H1 (cell line): ENCODE measurements around the gene ZKSCAN1. TPM values are rescaled to one million over a fixed set of nuclear protein-coding genes. Genes with fewer than 3 reads are reported as not detected.

Experiments used
- BRCA1 ChIP-seq: IDR thresholded peaks from 2 replicates; pipeline ENCODE4 v1.6.1; 2012; ENCODE audit warnings: low read depth, low read length, improper control_type of control experiment
- CBX8 ChIP-seq: fragments of 300-800, 300-1000 bp; sonication (generic); IDR thresholded peaks from 2 replicates; pipeline ENCODE4 v1.7.1; 2016; ENCODE audit warnings: low read depth, low read length, borderline replicate concordance
- FOSL1 ChIP-seq: IDR thresholded peaks from 2 replicates; pipeline ENCODE4 v1.6.1; 2011; ENCODE audit warnings: mild to moderate bottlenecking, low read depth, low read length, moderate library complexity; ENCODE audit not compliant: insufficient read depth
- NRF1 ChIP-seq: IDR thresholded peaks from 2 replicates; pipeline ENCODE4 v1.6.1; 2011; ENCODE audit warnings: mild to moderate bottlenecking, low read depth, low read length, improper control_type of control experiment
- RNF2 ChIP-seq: fragments of 200-900, 300-1000 bp; sonication (generic); IDR thresholded peaks from 2 replicates; pipeline ENCODE4 v1.7.1; 2016; ENCODE audit warnings: borderline replicate concordance, low read depth, mild to moderate bottlenecking, antibody characterized with exemption, low read length; ENCODE audit not compliant: poor library complexity, severe bottlenecking; ENCODE audit errors: missing control alignments
- SIRT6 ChIP-seq: IDR thresholded peaks from one replicate; pipeline ENCODE4 v1.7.1; 2012; ENCODE audit warnings: low read length, inconsistent platforms
- SUZ12 ChIP-seq: fragments of 200-600 bp; sonication (generic); IDR thresholded peaks from 2 replicates; pipeline ENCODE4 v1.6.1; 2012; ENCODE audit warnings: mild to moderate bottlenecking, inconsistent platforms, low read length, moderate library complexity, mixed read lengths
- polyA plus RNA-seq, 7 experiments: library from polyadenylated mRNA; depleted of rRNA in 3 of 7; stranded (reverse) in 5 of 7; unstranded in 2 of 7; fragments of >200 nt in 5 of 7; fragments of 200-250 nt in 2 of 7; gene quantifications; 1 replicate in 5 of 7; 2 replicates in 1 of 7; 4 replicates in 1 of 7; pipeline versions ENCODE4 v1.2.1 to v1.2.3, GENCODE V29; 2011 to 2013; ENCODE audit warnings: missing spikeins in 2 of 7, mixed read lengths in 2 of 7
- total RNA-seq: library from RNA; stranded (reverse); fragmentation: NEBNext Ultra II Directional; extraction: Animal tissue kit (Norgen Biotek cat#: 25700); gene quantifications from 2 replicates; pipeline ENCODE4 v1.2.1, GENCODE V29; 2021
- TF ChIP-seq, protein P1 (sequence below): IDR thresholded peaks from 2 replicates; pipeline ENCODE4 v1.6.1; 2012; ENCODE audit warnings: inconsistent platforms

Gene ZKSCAN1
- total and polyA plus RNA-seq, 2 of the 8 experiments (the other 6 are each of a cell fraction or from before 2014, with no cell fraction given) = 8.2 to 40.6 TPM

- no peak for TF ChIP-seq CBX8
- TF ChIP-seq RNF2 = no peak
- TF ChIP-seq FOSL1 = no peak
- no peak for TF ChIP-seq NRF1
- no peak for TF ChIP-seq SUZ12
- no peak for TF ChIP-seq SIRT6
- TF ChIP-seq BRCA1 = no peak
- TF ChIP-seq, protein P1, sequence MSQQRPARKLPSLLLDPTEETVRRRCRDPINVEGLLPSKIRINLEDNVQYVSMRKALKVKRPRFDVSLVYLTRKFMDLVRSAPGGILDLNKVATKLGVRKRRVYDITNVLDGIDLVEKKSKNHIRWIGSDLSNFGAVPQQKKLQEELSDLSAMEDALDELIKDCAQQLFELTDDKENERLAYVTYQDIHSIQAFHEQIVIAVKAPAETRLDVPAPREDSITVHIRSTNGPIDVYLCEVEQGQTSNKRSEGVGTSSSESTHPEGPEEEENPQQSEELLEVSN = no peak
- TF ChIP-seq, all 59 proteins: peak for 7
Observed at GRCh38 chr7:100071018-100071723, 55.8 kb downstream of the ZKSCAN1 start (continued).
